ENCODE measurements around the gene DNTT. TPM values are rescaled to one million over a fixed set of nuclear protein-coding genes. Genes with fewer than 3 reads are reported as not detected.

The DNTT gene
- total and polyA plus RNA-seq, 7 donors = 0.01 TPM; not detected in 6

DNA sequence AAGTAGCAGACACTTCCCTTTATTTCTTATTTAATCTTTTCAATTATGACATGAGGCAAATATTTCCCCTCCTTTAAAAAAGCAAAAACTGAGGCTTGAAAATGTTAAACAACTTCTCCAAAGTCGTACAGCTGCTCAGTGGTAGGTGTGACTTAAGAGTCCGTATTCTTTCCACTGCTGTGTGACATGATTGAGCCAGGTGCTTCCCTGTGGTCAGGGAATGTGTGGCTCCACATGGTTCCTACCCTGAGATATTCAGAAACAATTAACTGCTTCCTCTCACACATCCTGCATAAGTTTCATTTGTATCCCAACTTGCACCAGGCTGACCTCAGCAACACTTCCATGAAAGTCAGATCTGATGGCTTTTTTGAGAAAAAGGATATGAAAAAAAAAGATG lies 41.0 kb downstream of the DNTT start:
- no peak overlapping the region for H3K27ac ChIP-seq
- no peaks in the 10 kb centered on the region for H3K27me3 ChIP-seq (ENCODE audit: insufficient read depth in 3 of 3, low read length in 2 of 3)
- no peak overlapping the region for H3K4me3 ChIP-seq
- ATAC-seq (no peak), DNase-seq (no peak)
- no peaks in the 10 kb centered on the region for H3K4me1 ChIP-seq
- 22 to 28% (median 25%) methylated on average over 2 of the region's 2 CpGs for WGBS, 3 donors
- no peaks in the 10 kb centered on the region for H3K9me3 ChIP-seq
- TF ChIP-seq, protein P1, sequence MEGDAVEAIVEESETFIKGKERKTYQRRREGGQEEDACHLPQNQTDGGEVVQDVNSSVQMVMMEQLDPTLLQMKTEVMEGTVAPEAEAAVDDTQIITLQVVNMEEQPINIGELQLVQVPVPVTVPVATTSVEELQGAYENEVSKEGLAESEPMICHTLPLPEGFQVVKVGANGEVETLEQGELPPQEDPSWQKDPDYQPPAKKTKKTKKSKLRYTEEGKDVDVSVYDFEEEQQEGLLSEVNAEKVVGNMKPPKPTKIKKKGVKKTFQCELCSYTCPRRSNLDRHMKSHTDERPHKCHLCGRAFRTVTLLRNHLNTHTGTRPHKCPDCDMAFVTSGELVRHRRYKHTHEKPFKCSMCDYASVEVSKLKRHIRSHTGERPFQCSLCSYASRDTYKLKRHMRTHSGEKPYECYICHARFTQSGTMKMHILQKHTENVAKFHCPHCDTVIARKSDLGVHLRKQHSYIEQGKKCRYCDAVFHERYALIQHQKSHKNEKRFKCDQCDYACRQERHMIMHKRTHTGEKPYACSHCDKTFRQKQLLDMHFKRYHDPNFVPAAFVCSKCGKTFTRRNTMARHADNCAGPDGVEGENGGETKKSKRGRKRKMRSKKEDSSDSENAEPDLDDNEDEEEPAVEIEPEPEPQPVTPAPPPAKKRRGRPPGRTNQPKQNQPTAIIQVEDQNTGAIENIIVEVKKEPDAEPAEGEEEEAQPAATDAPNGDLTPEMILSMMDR (IDR thresholded peaks at IDR 0.05) = no peak
- intact Hi-C loops (cut with DNase I) = no loop called here
- H3K36me3 ChIP-seq (ENCODE audit: insufficient read depth in 1 of 2, low read depth in 1 of 2) = no peaks in the 10 kb centered on the region

DNA sequence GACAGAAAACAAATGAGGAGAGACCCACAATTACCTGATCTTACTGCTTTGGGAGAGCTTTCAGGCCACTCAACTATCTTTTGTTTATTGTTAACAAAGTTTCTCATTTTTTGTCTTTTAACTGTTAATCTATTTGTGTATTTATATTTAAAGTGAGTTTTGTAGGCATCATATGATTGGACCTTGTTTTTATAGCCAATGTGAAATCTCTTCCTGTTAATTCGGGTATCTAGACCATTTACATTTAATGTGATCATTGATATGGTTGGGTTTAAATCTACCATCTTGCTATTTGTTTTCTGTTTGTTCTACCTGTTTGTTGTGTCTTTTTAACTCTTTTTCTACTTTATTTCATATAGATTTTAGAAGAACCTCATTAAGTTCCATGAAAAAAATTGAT lies 42.1 kb downstream of the DNTT start:
- intact Hi-C loops (cut with DNase I) = no loop called here
- TF ChIP-seq, protein P1 (IDR thresholded peaks at IDR 0.05) = no peak
- WGBS, 3 donors = 74 to 87% (median 82%) methylated on average over 1 of the region's 1 CpG
- Histone ChIP-seq H3K4me1 (no peaks in the 10 kb centered on the region), H3K27me3 (ENCODE audit: insufficient read depth in 3 of 3, low read length in 2 of 3) (no peaks in the 10 kb centered on the region), H3K27ac (no peak overlapping the region), H3K4me3 (no peak overlapping the region), H3K36me3 (ENCODE audit: insufficient read depth in 1 of 2, low read depth in 1 of 2) (no peaks in the 10 kb centered on the region), H3K9me3 (no peaks in the 10 kb centered on the region)
- DNase-seq (no peak), ATAC-seq (no peak)

DNA sequence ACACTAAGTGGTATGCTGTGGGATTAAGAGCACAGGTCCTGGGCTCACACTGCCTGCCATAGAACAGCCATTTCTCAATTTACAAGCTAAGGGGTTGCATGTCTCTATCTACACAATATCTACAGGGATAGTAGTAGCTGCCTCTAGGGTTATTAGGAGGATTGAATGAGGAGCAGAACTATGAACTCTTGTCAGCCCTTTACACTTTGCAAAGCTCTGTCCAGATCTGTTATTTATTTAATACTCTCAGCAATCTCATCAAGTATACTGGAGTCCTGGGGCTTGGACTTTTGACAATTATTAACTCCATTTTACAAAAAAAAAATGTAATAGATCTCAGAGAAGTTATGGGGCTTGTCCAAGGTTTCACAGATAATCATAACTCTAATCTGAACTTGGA lies 47.8 kb downstream of the DNTT start:
- Histone ChIP-seq H3K36me3 (ENCODE audit: insufficient read depth in 1 of 2, low read depth in 1 of 2) (no peaks in the 10 kb centered on the region), H3K9me3 (no peaks in the 10 kb centered on the region), H3K27me3 (ENCODE audit: insufficient read depth in 3 of 3, low read length in 2 of 3) (no peaks in the 10 kb centered on the region), H3K4me1 (no peaks in the 10 kb centered on the region), H3K27ac (no peak overlapping the region), H3K4me3 (no peak overlapping the region)
- intact Hi-C loops (cut with DNase I) = no loop called here
- TF ChIP-seq, protein P1 (IDR thresholded peaks at IDR 0.05) = no peak
- DNase-seq (no peak), ATAC-seq (no peak)

DNA sequence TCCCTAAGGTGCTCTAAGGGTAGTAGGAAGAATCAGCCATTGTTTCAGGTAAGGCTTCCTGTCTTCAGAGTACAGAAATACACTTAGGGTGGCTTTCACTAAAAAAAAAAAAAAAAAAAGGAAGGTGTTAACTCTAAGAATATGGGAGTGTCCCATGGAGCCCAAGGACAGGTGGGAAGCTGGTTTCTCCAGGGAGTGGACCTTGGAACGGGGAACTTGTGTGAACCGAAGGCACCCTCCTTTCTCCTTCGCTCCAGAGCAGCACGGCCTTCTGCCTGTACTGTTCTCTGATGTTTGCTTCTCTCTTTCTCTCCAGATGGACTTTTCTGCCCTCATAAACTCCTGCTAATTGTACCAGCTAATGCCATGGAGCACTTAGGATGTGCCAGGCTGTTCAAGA lies 48.3 kb downstream of the DNTT start:
- H3K36me3 ChIP-seq (ENCODE audit: insufficient read depth in 1 of 2, low read depth in 1 of 2) = no peaks in the 10 kb centered on the region

More for the DNA sequence above, 48.3 kb downstream of the DNTT start:
- intact Hi-C loops (cut with DNase I) = no loop called here
- ATAC-seq (no peak), DNase-seq (no peak)
- Histone ChIP-seq H3K9me3 (no peaks in the 10 kb centered on the region), H3K4me3 (no peak overlapping the region), H3K27me3 (ENCODE audit: insufficient read depth in 3 of 3, low read length in 2 of 3) (no peaks in the 10 kb centered on the region), H3K4me1 (no peaks in the 10 kb centered on the region), H3K27ac (no peak overlapping the region)
- 64 to 73% (median 65%) methylated on average over 4 of the region's 4 CpGs for WGBS, 3 donors
- TF ChIP-seq, protein P1 (IDR thresholded peaks at IDR 0.05) = no peak

Data from psoas muscle (tissue), 8 donors.